GM18508 (cell line): ENCODE results near the gene INPP5A.

Experiments
- ATAC-seq: cut with Tn5 transposase; IDR thresholded peaks from one replicate; pipeline ENCODE4 v1.9.1; 2021; ENCODE audit warnings: moderate number of reproducible peaks; ENCODE audit not compliant: insufficient read depth, unreplicated experiment

INPP5A gene

GRCh38 chr10:132607961-132608495 lies 70.4 kb downstream of the INPP5A start:
- ATAC-seq = no peak

GRCh38 chr10:132608511-132609195 lies 71.1 kb downstream of the INPP5A start:
- ATAC-seq = no peak

GRCh38 chr10:132609211-132609610 lies 71.6 kb downstream of the INPP5A start:
- ATAC-seq = no peak

- no peak for ATAC-seq
Measured at GRCh38 chr10:132610071-132610701, 72.6 kb downstream of the INPP5A start.

DNA sequence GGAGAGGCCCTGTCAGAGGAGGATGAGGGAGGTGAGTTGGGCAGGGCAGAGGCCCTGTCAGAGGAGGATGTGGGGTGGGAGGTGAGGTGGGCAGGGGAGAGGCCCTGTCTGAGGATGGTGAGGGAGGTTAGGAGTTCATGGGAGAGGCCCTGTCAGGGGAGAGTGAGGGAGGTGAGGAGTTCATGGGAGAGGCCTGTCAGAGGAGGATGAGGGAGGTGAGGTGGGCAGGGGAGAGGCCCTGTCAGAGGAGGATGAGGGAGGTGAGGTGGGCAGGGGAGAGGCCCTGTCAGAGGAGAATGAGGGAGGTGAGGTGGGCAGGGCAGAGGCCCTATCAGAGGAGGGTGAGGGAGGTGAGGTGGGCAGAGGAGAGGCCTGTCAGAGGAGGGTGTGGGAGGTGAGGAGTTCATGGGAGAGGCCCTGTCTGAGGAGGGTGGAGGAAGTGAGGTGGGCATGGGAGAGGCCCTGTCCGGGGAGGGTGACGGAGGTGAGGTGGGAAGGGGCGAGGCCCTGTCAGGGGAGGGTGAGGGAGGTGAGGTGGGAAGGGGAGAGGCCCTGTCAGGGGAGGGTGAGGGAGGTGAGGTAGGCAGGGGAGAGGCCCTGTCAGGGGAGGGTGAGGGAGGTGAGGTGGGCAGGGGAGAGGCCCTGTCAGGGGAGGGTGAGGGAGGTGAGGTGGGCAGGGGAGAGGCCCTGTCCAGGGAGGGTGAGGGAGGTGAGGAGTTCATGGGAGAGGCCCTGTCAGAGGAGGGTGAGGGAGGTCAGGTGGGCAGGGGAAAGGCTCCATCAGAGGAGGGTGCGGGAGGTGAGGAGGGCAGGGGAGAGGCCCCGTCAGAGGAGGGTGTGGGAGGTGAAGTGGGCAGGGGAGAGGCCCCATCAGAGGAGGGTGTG lies 73.7 kb downstream of the INPP5A start:
- no peak for ATAC-seq

- ATAC-seq = no peak
Measured at GRCh38 chr10:132611986-132612385, 74.4 kb downstream of the INPP5A start.

DNA sequence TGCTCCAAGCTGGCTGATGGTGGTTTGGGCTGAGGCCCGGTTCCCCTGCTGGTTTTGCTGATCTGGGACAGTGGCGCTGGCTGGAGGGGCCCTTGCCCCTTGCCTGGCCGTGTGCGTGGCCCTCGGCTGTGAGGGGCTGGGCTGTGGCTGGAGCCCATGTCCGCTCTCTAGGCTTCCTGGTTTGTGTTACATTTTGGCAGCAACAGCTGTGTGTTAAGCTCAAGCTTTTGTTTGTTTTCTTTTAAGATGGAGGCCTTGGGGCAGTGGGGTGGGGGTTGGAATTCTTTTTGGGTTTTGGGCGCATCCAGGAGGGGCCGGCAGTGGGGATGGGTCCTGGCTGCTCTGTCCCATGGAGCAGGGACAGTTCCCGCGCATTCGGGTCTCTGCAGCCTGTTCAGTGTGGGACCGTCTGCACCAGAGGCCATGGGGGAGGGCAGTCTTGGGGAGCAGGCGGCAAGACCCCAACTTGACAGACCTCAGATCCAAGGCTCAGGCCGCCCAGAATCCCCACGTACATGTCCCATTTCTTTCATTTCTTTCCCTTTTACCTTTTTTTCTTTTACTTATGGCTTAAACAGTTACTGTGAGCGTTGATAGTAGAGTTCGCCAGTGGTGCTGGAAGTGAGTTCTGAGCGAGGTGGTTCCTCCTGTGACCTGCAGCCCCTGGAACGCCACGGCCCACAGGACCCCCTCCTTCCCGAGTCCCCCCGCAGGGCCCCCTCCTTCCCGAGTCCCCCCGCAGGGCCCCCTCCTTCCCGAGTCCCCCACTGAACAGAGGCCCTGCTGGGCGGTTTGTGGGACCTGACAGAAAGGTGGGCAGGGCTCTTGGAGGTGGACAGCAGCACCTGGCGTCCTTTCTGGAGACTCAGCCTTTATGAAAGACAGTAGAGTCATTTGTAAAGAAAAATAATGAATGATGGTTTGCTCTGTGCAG lies 75.3 kb downstream of the INPP5A start:
- no peak for ATAC-seq

DNA sequence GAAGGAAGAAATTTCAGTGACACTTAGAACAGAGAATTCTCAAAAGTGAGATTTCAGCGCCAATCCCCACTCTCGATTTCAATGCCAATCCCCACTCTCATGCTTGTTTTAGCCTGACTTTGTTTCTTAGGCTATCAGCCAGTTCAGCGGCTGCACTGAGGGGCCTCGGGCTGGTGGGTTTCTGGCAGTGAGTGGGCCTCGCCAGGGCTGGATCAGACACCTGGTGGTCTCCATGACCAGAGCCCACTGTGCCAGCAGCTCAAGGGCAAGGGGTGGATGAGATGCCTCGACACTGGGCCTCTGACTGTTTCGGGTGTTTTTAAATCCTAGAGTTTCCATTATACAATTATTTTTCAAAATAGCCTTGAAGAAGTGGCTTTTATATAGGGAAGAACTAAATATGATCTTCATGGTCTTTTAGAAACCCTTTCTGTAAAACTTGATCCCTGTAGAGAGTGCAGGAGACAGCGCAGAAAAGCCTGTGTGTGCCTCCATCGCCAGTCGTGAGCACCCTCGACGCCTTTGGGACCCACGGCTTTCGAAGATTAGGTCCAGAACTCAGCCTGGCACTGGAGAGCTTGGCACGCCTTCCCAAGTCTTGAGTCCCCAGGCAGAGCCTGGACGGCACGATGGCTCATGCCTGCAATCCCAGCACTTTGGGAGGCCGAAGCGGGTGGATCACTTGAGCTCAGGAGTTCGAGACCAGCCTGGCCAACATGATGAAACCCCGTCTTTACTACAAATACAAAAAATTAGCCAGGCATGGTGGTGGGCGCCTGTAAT lies 76.2 kb downstream of the INPP5A start:
- ATAC-seq = no peak

DNA sequence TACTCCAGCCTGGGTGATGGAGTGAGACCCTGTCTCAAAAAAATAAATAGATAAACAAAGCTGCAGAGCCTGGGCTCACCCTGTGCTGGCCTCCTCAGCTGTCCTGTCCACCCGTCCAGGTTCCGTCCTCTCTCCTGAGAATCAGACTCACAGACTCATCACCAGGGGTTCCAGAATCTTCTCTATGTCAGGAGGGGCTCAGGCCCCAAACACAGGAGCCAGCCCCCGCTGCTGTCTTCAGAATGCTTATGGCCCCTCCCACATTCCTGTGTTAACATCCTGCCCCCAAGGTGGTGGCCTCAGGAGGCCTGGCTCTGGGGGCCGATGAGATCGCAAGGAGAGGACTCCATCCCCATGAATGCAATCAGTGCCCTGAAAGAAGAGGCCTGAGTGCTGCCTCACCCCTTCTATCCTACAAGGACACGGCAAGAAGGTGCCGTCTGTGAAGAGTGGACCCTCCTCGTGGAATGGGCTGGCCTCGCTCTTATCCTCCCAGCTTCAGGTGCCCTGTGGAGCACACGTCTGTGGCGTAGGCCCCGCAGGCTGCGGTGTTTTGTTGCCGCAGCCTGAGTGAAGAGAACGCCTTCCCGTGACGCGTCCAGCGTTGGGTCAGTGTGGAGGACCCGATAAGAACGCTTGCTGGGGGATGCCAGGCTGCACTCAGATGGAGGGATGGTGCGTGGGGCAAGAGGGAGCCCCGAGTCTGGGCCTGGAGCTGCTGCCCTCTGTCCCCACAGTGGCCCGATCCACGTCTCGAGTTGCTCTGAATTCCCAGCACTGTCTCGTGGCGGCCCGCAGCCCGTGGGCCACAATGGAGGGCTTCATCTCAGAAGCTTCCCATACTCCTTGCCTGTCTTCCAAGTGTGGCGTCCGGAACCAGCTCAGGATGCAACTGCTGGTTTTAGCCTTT lies 77.1 kb downstream of the INPP5A start:
- no peak for ATAC-seq

- no peak for ATAC-seq
Measured at GRCh38 chr10:132615341-132616169, 78.0 kb downstream of the INPP5A start.

- no peak for ATAC-seq
Measured at GRCh38 chr10:132616170-132616995, 78.8 kb downstream of the INPP5A start.

GRCh38 chr10:132616996-132617736 lies 79.6 kb downstream of the INPP5A start:
- no peak for ATAC-seq

- no peak for ATAC-seq
Measured at GRCh38 chr10:132617737-132618052, 80.1 kb downstream of the INPP5A start.

DNA sequence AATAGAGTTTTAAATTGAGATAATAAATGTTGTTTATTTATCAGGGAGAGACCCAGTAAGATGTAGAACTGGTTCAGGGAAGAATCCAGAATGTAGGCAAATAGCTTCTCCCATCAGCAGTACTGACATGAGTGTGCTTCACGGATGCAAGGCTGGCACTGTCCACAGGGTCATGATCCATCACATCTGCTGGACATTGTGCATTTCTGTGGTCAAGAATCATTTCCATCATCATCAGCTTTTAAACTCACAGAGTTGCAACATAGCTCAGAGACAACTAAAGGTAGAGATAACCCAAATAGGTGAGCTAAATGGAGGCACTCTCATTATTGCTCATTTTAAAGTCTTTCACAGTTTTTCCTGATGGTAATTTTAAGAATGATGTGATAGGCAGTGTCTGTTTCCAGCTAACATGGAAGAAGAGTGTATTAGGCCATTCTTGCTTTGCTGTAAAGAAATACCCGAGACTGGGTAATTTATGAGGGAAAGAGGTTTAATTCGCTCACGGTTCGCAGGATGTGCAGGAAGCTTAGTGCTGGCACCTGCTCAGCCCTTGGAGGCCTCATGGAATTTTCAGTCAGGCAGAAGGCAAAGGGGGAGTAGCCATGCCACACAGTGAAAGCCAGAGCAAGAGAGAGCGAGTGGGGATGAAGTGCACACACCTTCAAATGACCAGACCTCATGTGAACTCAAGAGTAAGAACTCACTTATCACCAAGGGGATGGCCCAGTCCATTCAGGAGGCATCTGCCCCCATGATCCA lies 80.8 kb downstream of the INPP5A start:
- ATAC-seq = no peak

GRCh38 chr10:132619927-132620326 lies 82.3 kb downstream of the INPP5A start:
- ATAC-seq = no peak
